ENCODE results near the gene ROR1.

The ROR1 gene

GRCh38 chr1:64074767-64075166, 300.9 kb downstream of the ROR1 start:
- no peak overlapping the region for H3K27ac ChIP-seq (ENCODE audit: low read length)
- TF ChIP-seq EZH2 (optimal IDR thresholded peaks at IDR 0.05; ENCODE audit: low read depth, low read length) (no peak), EZH2phosphoT487 (IDR thresholded peaks at IDR 0.05; ENCODE audit: low read length) (no peak)
- TF ChIP-seq, protein P1, sequence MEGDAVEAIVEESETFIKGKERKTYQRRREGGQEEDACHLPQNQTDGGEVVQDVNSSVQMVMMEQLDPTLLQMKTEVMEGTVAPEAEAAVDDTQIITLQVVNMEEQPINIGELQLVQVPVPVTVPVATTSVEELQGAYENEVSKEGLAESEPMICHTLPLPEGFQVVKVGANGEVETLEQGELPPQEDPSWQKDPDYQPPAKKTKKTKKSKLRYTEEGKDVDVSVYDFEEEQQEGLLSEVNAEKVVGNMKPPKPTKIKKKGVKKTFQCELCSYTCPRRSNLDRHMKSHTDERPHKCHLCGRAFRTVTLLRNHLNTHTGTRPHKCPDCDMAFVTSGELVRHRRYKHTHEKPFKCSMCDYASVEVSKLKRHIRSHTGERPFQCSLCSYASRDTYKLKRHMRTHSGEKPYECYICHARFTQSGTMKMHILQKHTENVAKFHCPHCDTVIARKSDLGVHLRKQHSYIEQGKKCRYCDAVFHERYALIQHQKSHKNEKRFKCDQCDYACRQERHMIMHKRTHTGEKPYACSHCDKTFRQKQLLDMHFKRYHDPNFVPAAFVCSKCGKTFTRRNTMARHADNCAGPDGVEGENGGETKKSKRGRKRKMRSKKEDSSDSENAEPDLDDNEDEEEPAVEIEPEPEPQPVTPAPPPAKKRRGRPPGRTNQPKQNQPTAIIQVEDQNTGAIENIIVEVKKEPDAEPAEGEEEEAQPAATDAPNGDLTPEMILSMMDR (IDR thresholded peaks at IDR 0.05; ENCODE audit: low read length) = no peak
- no peaks in the 10 kb centered on the region for H4K20me1 ChIP-seq (ENCODE audit: insufficient read depth, low read length)
- H3K4me2 ChIP-seq (ENCODE audit: low read depth, low read length) = no peak overlapping the region
- H3K4me1 ChIP-seq (ENCODE audit: low read length) = no peaks in the 10 kb centered on the region
- no peaks in the 10 kb centered on the region for H3K36me3 ChIP-seq (replicated peaks; ENCODE audit: insufficient read depth, low read length)
- no peak overlapping the region for H3K9ac ChIP-seq (ENCODE audit: low read length)
- H3F3A ChIP-seq (ENCODE audit: insufficient read depth, low read length) = no peaks in the 10 kb centered on the region
- no peak for DNase-seq
- H3K4me3 ChIP-seq (ENCODE audit: low read length) = no peak overlapping the region
- H3K79me2 ChIP-seq (ENCODE audit: low read length) = no peaks in the 10 kb centered on the region
- H3K27me3 ChIP-seq (replicated peaks; ENCODE audit: insufficient read depth, low read length) = no peaks in the 10 kb centered on the region
- no peaks in the 10 kb centered on the region for H3K9me3 ChIP-seq (replicated peaks; ENCODE audit: insufficient read depth, low read length)
- no peak overlapping the region for H2AFZ ChIP-seq (ENCODE audit: low read length)
- no peaks in the 10 kb centered on the region for H3K9me2 ChIP-seq (replicated peaks; ENCODE audit: insufficient read depth, low read length)

- H3K9me3 ChIP-seq (replicated peaks; ENCODE audit: insufficient read depth, low read length) = no peaks in the 10 kb centered on the region
- H3K36me3 ChIP-seq (replicated peaks; ENCODE audit: insufficient read depth, low read length) = no peaks in the 10 kb centered on the region
- DNase-seq = no peak
- no peak overlapping the region for H3K27ac ChIP-seq (ENCODE audit: low read length)
- H4K20me1 ChIP-seq (ENCODE audit: insufficient read depth, low read length) = no peaks in the 10 kb centered on the region
- no peak overlapping the region for H3K4me2 ChIP-seq (ENCODE audit: low read depth, low read length)
- no peaks in the 10 kb centered on the region for H3K79me2 ChIP-seq (ENCODE audit: low read length)
- H3K9me2 ChIP-seq (replicated peaks; ENCODE audit: insufficient read depth, low read length) = no peaks in the 10 kb centered on the region
- H3K4me3 ChIP-seq (ENCODE audit: low read length) = no peak overlapping the region
- H3K27me3 ChIP-seq (replicated peaks; ENCODE audit: insufficient read depth, low read length) = no peaks in the 10 kb centered on the region
- H3K9ac ChIP-seq (ENCODE audit: low read length) = no peak overlapping the region
- H3K4me1 ChIP-seq (ENCODE audit: low read length) = no peaks in the 10 kb centered on the region
- H3F3A ChIP-seq (ENCODE audit: insufficient read depth, low read length) = no peaks in the 10 kb centered on the region
- no peak overlapping the region for H2AFZ ChIP-seq (ENCODE audit: low read length)
- no peak for TF ChIP-seq EZH2 (optimal IDR thresholded peaks at IDR 0.05; ENCODE audit: low read depth, low read length)
- TF ChIP-seq, protein P1 (IDR thresholded peaks at IDR 0.05; ENCODE audit: low read length) = no peak
- no peak for TF ChIP-seq EZH2phosphoT487 (IDR thresholded peaks at IDR 0.05; ENCODE audit: low read length)
Observed at GRCh38 chr1:64077281-64077940, 303.6 kb downstream of the ROR1 start.

DNA sequence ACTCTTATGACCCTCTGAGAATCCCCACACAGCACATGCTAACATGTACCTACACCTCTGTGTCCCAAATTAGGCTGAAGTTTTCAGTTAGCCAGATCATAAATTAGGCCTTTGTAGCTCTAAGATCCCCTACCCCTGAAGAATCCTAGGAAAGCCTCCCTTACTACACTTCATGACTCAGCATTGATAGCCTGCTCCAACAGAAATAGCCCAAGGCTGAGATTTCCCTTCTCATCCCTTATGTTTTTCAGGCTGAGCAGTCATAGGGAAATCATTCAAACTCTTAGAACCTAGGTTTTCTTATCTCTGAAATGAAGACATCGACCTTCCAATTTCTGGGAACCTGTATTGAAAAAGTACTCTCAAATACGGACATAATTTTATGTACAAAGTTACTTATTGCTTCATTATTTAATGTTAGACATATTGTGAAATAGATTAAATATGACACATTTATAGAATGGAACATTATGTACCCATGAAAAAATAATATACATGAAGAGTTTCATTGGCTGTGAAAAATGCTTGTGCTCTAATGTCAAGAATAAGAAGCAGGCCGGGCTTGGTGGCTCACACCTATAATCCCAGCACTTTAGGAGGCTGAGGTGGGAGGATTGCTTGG, 307.2 kb downstream of the ROR1 start:
- TF ChIP-seq EZH2 (optimal IDR thresholded peaks at IDR 0.05; ENCODE audit: low read depth, low read length) = no peak
- TF ChIP-seq EZH2phosphoT487 (IDR thresholded peaks at IDR 0.05; ENCODE audit: low read length) = no peak
- TF ChIP-seq, protein P1 (IDR thresholded peaks at IDR 0.05; ENCODE audit: low read length) = no peak
- no peak overlapping the region for H2AFZ ChIP-seq (ENCODE audit: low read length)
- no peak overlapping the region for H3K9ac ChIP-seq (ENCODE audit: low read length)
- H3K9me2 ChIP-seq (replicated peaks; ENCODE audit: insufficient read depth, low read length) = no peaks in the 10 kb centered on the region
- no peaks in the 10 kb centered on the region for H3K36me3 ChIP-seq (replicated peaks; ENCODE audit: insufficient read depth, low read length)
- H3K4me2 ChIP-seq (ENCODE audit: low read depth, low read length) = no peak overlapping the region
- no peaks in the 10 kb centered on the region for H3K79me2 ChIP-seq (ENCODE audit: low read length)
- no peaks in the 10 kb centered on the region for H3K4me1 ChIP-seq (ENCODE audit: low read length)
- no peak overlapping the region for H3K4me3 ChIP-seq (ENCODE audit: low read length)
- H3K27me3 ChIP-seq (replicated peaks; ENCODE audit: insufficient read depth, low read length) = no peaks in the 10 kb centered on the region
- no peaks in the 10 kb centered on the region for H3F3A ChIP-seq (ENCODE audit: insufficient read depth, low read length)
- no peak overlapping the region for H3K27ac ChIP-seq (ENCODE audit: low read length)
- no peak for DNase-seq
- H3K9me3 ChIP-seq (replicated peaks; ENCODE audit: insufficient read depth, low read length) = no peaks in the 10 kb centered on the region
- no peaks in the 10 kb centered on the region for H4K20me1 ChIP-seq (ENCODE audit: insufficient read depth, low read length)
